ENCODE results near the gene CBLB.

CBLB gene

GRCh38 chr3:105613120-105613519 is 255.7 kb downstream of the CBLB start:
- no peak for FAIRE-seq

GRCh38 chr3:105611304-105612192 is 257.3 kb downstream of the CBLB start:
- no peak for FAIRE-seq

GRCh38 chr3:105610473-105610872 is 258.3 kb downstream of the CBLB start:
- FAIRE-seq = no peak

- FAIRE-seq = no peak
Observed at GRCh38 chr3:105608623-105609022, 260.2 kb downstream of the CBLB start.

- FAIRE-seq = no peak
Observed at GRCh38 chr3:105606016-105606415, 262.8 kb downstream of the CBLB start.

All from colon (tissue), 2 donors.